GM12865 (cell line): ENCODE measurements around the gene TBC1D4.
"Not testable (repeated sequence)": the region's sequence is repeated elsewhere in the genome, so short reads cannot be mapped to it uniquely, and the experiment has no call there.

ENCODE experiments used
- DNase-seq: peaks from one replicate; pipeline ENCODE4 v3.0.0; 2010; ENCODE audit warnings: low read depth
- H3K4me3 ChIP-seq: 2 replicates; pipeline ENCODE4 v1.5.1; 2011; ENCODE audit warnings: mild to moderate bottlenecking, low read depth, low read length, control low read depth
- CTCF ChIP-seq: IDR thresholded peaks from 2 replicates; pipeline ENCODE4 v1.5.1; 2011; ENCODE audit warnings: low read length, control low read depth, low read depth, inconsistent platforms; ENCODE audit not compliant: insufficient read depth; ENCODE audit errors: missing control alignments

TBC1D4 gene

GRCh38 chr13:75299246-75299645 is 182.7 kb downstream of the TBC1D4 start:
- DNase-seq = no peak
- no peak for TF ChIP-seq CTCF
- peak overlapping the region; percentile 50 for H3K4me3 ChIP-seq

GRCh38 chr13:75296641-75297040 is 185.3 kb downstream of the TBC1D4 start:
- no peak for DNase-seq
- no peak overlapping the region for H3K4me3 ChIP-seq
- no peak for TF ChIP-seq CTCF

GRCh38 chr13:75295201-75295600 is 186.8 kb downstream of the TBC1D4 start:
- no peak for DNase-seq
- TF ChIP-seq CTCF = no peak
- H3K4me3 ChIP-seq = no peak overlapping the region

GRCh38 chr13:75294110-75294509 is 187.9 kb downstream of the TBC1D4 start:
- TF ChIP-seq CTCF = no peak
- DNase-seq = no peak
- H3K4me3 ChIP-seq = no peak overlapping the region

- no peak for TF ChIP-seq CTCF
- H3K4me3 ChIP-seq = no peak overlapping the region
- no peak for DNase-seq
Observed at GRCh38 chr13:75285310-75285709, 196.7 kb downstream of the TBC1D4 start.

GRCh38 chr13:75279834-75280369 is 202.1 kb downstream of the TBC1D4 start:
- TF ChIP-seq CTCF = no peak
- no peak for DNase-seq
- no peak overlapping the region for H3K4me3 ChIP-seq

GRCh38 chr13:75273695-75274094 is 208.3 kb downstream of the TBC1D4 start:
- not testable (repeated sequence) for DNase-seq, H3K4me3 ChIP-seq
